ENCODE measurements around the gene GDE1.

- TF ChIP-seq CTCF (conservative IDR thresholded peaks at IDR 0.05; ENCODE audit: low read depth, low read length) (no peak), EZH2 (IDR thresholded peaks at IDR 0.05; ENCODE audit: low read length, unreplicated experiment) (no peak), EZH2phosphoT487 (IDR thresholded peaks at IDR 0.05; ENCODE audit: borderline replicate concordance, low read length) (no peak)
These were observed 27.8 kb upstream of the GDE1 start for GRCh38 chr16:19549673-19550072.

Measured in PC-3 (cell line).